Left hindlimb (tissue), 1 donor: ENCODE data around the gene RABGAP1L.
"Not testable (repeated sequence)": the region's sequence is repeated elsewhere in the genome, so short reads cannot be mapped to it uniquely, and the experiment has no call there.

Experiments used
- DNase-seq: peaks from one replicate; pipeline ENCODE4 v3.0.0-alpha.2; 2018

The RABGAP1L gene

GRCh38 chr1:174247472-174247871 lies 88.2 kb downstream of the RABGAP1L start:
- no peak for DNase-seq

- DNase-seq: no peak
Observed at GRCh38 chr1:174248041-174248440, 88.7 kb downstream of the RABGAP1L start.

- not testable (repeated sequence) for DNase-seq
Observed at GRCh38 chr1:174256386-174256785, 97.1 kb downstream of the RABGAP1L start.

GRCh38 chr1:174258148-174258550 lies 98.8 kb downstream of the RABGAP1L start:
- DNase-seq: no peak

GRCh38 chr1:174262349-174263241 lies 103.3 kb downstream of the RABGAP1L start:
- peak; percentile 46 for DNase-seq

GRCh38 chr1:174265282-174265681 lies 106.0 kb downstream of the RABGAP1L start:
- no peak for DNase-seq

- DNase-seq: no peak
Observed at GRCh38 chr1:174266476-174266875, 107.2 kb downstream of the RABGAP1L start.

GRCh38 chr1:174266991-174267612 lies 107.8 kb downstream of the RABGAP1L start:
- no peak for DNase-seq

- no peak for DNase-seq
Observed at GRCh38 chr1:174269989-174270651, 110.8 kb downstream of the RABGAP1L start.

- DNase-seq: no peak
Observed at GRCh38 chr1:174273190-174273589, 113.9 kb downstream of the RABGAP1L start.

GRCh38 chr1:174273776-174274175 lies 114.5 kb downstream of the RABGAP1L start:
- no peak for DNase-seq

- no peak for DNase-seq
Observed at GRCh38 chr1:174274452-174274851, 115.1 kb downstream of the RABGAP1L start.

- no peak for DNase-seq
Observed at GRCh38 chr1:174274884-174275283, 115.6 kb downstream of the RABGAP1L start.

- no peak for DNase-seq
Observed at GRCh38 chr1:174276087-174276486, 116.8 kb downstream of the RABGAP1L start.

- DNase-seq: no peak
Observed at GRCh38 chr1:174284052-174284451, 124.7 kb downstream of the RABGAP1L start.

- DNase-seq: no peak
Observed at GRCh38 chr1:174286042-174286441, 126.7 kb downstream of the RABGAP1L start.

- no peak for DNase-seq
Observed at GRCh38 chr1:174289644-174290310, 130.5 kb downstream of the RABGAP1L start.

- DNase-seq: no peak
Observed at GRCh38 chr1:174291059-174291458, 131.7 kb downstream of the RABGAP1L start.

GRCh38 chr1:174296309-174296708 lies 137.0 kb downstream of the RABGAP1L start:
- no peak for DNase-seq

- no peak for DNase-seq
Observed at GRCh38 chr1:174297351-174297750, 138.0 kb downstream of the RABGAP1L start.

GRCh38 chr1:174301295-174302077 lies 142.2 kb downstream of the RABGAP1L start:
- no peak for DNase-seq

GRCh38 chr1:174308604-174309003 lies 149.3 kb downstream of the RABGAP1L start:
- no peak for DNase-seq
